DOHH2 (cell line): ENCODE measurements around the gene PCBD1.

Experiments used
- H3F3A ChIP-seq: fragments of 200-600 bp; sonication (generic), shearing (Covaris generic); 2 replicates; pipeline ENCODE4 v1.6.0; 2016; ENCODE audit warnings: antibody characterized with exemption, mild to moderate bottlenecking; ENCODE audit not compliant: control insufficient read depth, insufficient read depth
- H3K27ac ChIP-seq: fragments of 200-600 bp; sonication (generic); 2 replicates; pipeline ENCODE4 v1.5.1; 2014; ENCODE audit warnings: low read depth, mild to moderate bottlenecking, low read length, moderate library complexity
- H3K27me3 ChIP-seq: fragments of 200-600 bp; sonication (generic); 2 replicates; pipeline ENCODE4 v1.6.1; 2014; ENCODE audit warnings: mild to moderate bottlenecking, low read length, mixed read lengths; ENCODE audit not compliant: control insufficient read depth
- H3K36me3 ChIP-seq: fragments of 200-600 bp; sonication (generic); 2 replicates; pipeline ENCODE4 v1.6.1; 2014; ENCODE audit warnings: mild to moderate bottlenecking, low read length, moderate library complexity, mixed read lengths; ENCODE audit not compliant: control insufficient read depth
- H3K4me1 ChIP-seq: fragments of 200-600 bp; sonication (generic); 2 replicates; pipeline ENCODE4 v1.6.1; 2014; ENCODE audit warnings: mild to moderate bottlenecking, low read length, mixed read lengths; ENCODE audit not compliant: control insufficient read depth
- H3K4me2 ChIP-seq: fragments of 200-600 bp; sonication (generic); 2 replicates; pipeline ENCODE4 v1.6.0; 2014; ENCODE audit warnings: mild to moderate bottlenecking, low read length, moderate library complexity
- H3K4me3 ChIP-seq: fragments of 200-600 bp; sonication (generic); 2 replicates; pipeline ENCODE4 v1.5.1; 2014; ENCODE audit warnings: mild to moderate bottlenecking, low read length, mixed read lengths
- H3K79me2 ChIP-seq: fragments of 200-600 bp; sonication (generic); 2 replicates; pipeline ENCODE4 v1.6.1; 2014; ENCODE audit warnings: mild to moderate bottlenecking, low read length, mixed read lengths; ENCODE audit not compliant: control insufficient read depth
- H3K9me2 ChIP-seq: fragments of 200-600 bp; sonication (generic); replicated peaks from 2 replicates; pipeline ENCODE4 v1.6.1; 2014; ENCODE audit warnings: mild to moderate bottlenecking, low read length, mixed read lengths; ENCODE audit not compliant: control insufficient read depth
- H3K9me3 ChIP-seq: fragments of 200-600 bp; sonication (generic); 2 replicates; pipeline ENCODE4 v1.6.1; 2014; ENCODE audit warnings: antibody characterized with exemption, low read length, mixed read lengths; ENCODE audit not compliant: control insufficient read depth, insufficient read depth
- H4K20me1 ChIP-seq: fragments of 200-600 bp; sonication (generic); 2 replicates; pipeline ENCODE4 v1.6.0; 2014; ENCODE audit warnings: low read depth, mild to moderate bottlenecking, antibody characterized with exemption, low read length, moderate library complexity; ENCODE audit not compliant: control insufficient read depth, insufficient read depth
- CTCF ChIP-seq: fragments of 200-600 bp; sonication (generic); IDR thresholded peaks from one replicate; pipeline ENCODE4 v1.5.1; 2014; ENCODE audit warnings: antibody characterized with exemption, mild to moderate bottlenecking, low read depth, low read length; ENCODE audit not compliant: poor library complexity, severe bottlenecking
- EZH2phosphoT487 ChIP-seq: fragments of 200-600 bp; sonication (generic); IDR thresholded peaks from 2 replicates; pipeline ENCODE4 v1.6.1; 2017; ENCODE audit warnings: borderline replicate concordance, mild to moderate bottlenecking, antibody characterized with exemption, low read length, moderate library complexity, mixed read lengths

The PCBD1 gene

DNA sequence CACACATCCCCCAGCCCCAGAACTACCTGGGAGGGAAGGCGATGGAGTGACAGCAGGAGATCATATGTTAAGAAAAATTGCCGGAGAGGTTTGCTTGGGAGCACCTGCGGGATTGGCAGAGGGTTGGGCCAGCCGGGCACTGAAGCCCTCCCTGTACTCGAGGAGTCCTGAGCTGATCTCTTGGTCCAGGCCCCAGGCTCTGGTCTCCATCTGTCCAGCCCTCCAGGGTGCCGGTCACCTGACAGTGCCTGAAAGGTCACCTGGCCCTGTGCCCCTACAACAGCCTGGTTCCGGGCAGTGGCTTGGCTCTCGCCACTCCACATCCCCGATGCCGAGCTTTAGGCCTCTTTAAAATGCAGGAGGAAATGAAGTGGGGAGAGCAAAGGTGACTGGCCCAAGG, 47.3 kb upstream of the PCBD1 start:
- Histone ChIP-seq H3K9me3 (no peaks in the 10 kb centered on the region), H3K9me2 (no peaks in the 10 kb centered on the region), H3K4me2 (no peak overlapping the region), H4K20me1 (no peaks in the 10 kb centered on the region), H3K36me3 (no peaks in the 10 kb centered on the region), H3F3A (no peaks in the 10 kb centered on the region), H3K4me1 (no peaks in the 10 kb centered on the region), H3K4me3 (no peak overlapping the region), H3K79me2 (no peaks in the 10 kb centered on the region), H3K27me3 (no peaks in the 10 kb centered on the region; the same call in 1 of the 2 replicates), H3K27ac (no peak overlapping the region)
- no peak for TF ChIP-seq CTCF
- no peak for TF ChIP-seq EZH2phosphoT487

DNA sequence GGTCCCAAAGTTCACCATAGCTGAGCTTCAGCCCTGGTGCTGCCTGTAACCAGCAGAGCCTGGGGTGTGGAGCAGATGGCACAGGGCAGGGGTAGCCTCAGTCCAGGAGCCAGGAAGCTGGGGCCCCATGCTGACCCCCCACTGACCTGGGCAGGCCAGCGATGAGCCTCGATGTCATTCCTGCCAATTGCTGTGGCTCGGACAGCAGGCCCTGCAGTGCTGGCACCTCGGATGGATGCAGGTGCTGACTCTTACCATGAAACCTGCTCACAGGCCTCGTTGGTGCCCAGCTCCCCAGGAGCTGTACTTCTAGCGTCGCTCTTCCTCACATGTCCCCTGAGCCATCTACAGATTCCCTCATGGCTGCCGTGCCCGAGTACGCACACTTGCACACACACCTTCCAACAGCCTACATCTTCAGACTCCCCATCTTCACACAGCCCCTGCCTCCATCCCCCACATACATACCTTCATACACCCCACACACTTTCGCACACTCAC, 46.8 kb upstream of the PCBD1 start:
- no peaks in the 10 kb centered on the region for H4K20me1 ChIP-seq
- no peak overlapping the region for H3K4me2 ChIP-seq
- H3K36me3 ChIP-seq = no peaks in the 10 kb centered on the region
- H3K9me2 ChIP-seq = no peaks in the 10 kb centered on the region
- no peaks in the 10 kb centered on the region for H3K9me3 ChIP-seq
- no peaks in the 10 kb centered on the region for H3F3A ChIP-seq
- no peaks in the 10 kb centered on the region for H3K79me2 ChIP-seq
- H3K27ac ChIP-seq = no peak overlapping the region
- no peak overlapping the region for H3K4me3 ChIP-seq
- no peaks in the 10 kb centered on the region for H3K4me1 ChIP-seq
- TF ChIP-seq EZH2phosphoT487 = no peak
- TF ChIP-seq CTCF = no peak
- H3K27me3 ChIP-seq = no peaks in the 10 kb centered on the region; the same call in 1 of the 2 replicates

DNA sequence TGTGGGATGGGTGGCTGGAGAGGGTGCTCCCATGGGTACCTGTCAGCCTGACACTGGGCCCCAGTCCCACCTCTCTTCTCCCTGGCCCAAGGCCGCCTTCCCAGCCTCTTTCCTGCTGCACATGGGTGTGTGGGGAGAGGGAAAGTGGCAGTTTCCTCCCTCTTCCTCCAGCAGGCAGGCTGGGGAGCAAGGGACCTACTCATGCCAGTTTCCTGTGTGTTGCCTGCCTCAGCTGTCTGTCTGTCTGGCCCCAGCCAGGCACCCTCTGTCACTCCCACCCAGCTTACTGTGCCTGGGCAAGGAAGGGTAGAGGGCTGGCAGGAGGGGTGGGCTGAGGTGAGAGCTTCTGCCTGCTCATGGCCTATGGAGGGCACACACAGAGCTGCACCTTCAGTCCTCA, 46.3 kb upstream of the PCBD1 start:
- H3K9me2 ChIP-seq = no peaks in the 10 kb centered on the region
- no peak overlapping the region for H3K27ac ChIP-seq
- H3K27me3 ChIP-seq = no peaks in the 10 kb centered on the region; the same call in 1 of the 2 replicates
- H3K79me2 ChIP-seq = no peaks in the 10 kb centered on the region
- no peak overlapping the region for H3K4me2 ChIP-seq
- H3K36me3 ChIP-seq = no peaks in the 10 kb centered on the region
- no peak overlapping the region for H3K4me3 ChIP-seq
- no peaks in the 10 kb centered on the region for H3K4me1 ChIP-seq
- TF ChIP-seq EZH2phosphoT487 (no peak), CTCF (no peak)
- no peaks in the 10 kb centered on the region for H3F3A ChIP-seq
- no peaks in the 10 kb centered on the region for H3K9me3 ChIP-seq
- no peaks in the 10 kb centered on the region for H4K20me1 ChIP-seq
